Transverse colon (tissue), 4 donors: ENCODE measurements around the gene INO80. TPM values are rescaled to one million over a fixed set of nuclear protein-coding genes. Genes with fewer than 3 reads are reported as not detected.

ENCODE experiments used
- DNase-seq: peaks from one replicate; pipeline ENCODE4 v3.0.0-alpha.2; 2019
- H3K27ac ChIP-seq, 4 donors: fragments of 200-600 bp; sonication (generic); 2 replicates each; pipeline ENCODE4 v1.5.1; 2016 to 2018; ENCODE audit warnings: inconsistent platforms in 4 of 4
- H3K27me3 ChIP-seq: fragments of 200-600 bp; sonication (generic); 2 replicates; pipeline ENCODE4 v1.5.1; 2017; ENCODE audit warnings: inconsistent platforms
- H3K36me3 ChIP-seq, 4 donors: fragments of 200-600 bp; sonication (generic); 2 replicates each; pipeline ENCODE4 v1.5.1; 2017 to 2019; ENCODE audit warnings: inconsistent platforms in 4 of 4
- H3K4me1 ChIP-seq, 4 donors: fragments of 200-600 bp; sonication (generic); 2 replicates each; pipeline ENCODE4 v1.5.1; 2017 to 2020; ENCODE audit warnings: inconsistent platforms in 4 of 4
- H3K4me3 ChIP-seq, 4 donors: fragments of 200-600 bp; sonication (generic); 1 replicate in 1 of 4; 2 replicates in 3 of 4; pipeline versions ENCODE4 v1.5.1 to v1.6.1; 2017 to 2019; ENCODE audit warnings: inconsistent platforms in 4 of 4
- H3K9me3 ChIP-seq, 2 donors: fragments of 200-600 bp; sonication (generic); 2 replicates each; pipeline ENCODE4 v1.5.1; 2017 to 2019; ENCODE audit warnings: inconsistent platforms in 2 of 2
- EP300 ChIP-seq: sonication (generic); formaldehyde crosslinking; IDR thresholded peaks from one replicate; pipeline ENCODE4 v1.6.1; 2017; ENCODE audit warnings: antibody characterized with exemption, low read depth
- POLR2A ChIP-seq: fragments of 450-650 bp; IDR thresholded peaks from one replicate; pipeline ENCODE4 v1.6.1; 2016; ENCODE audit warnings: antibody characterized with exemption, mild to moderate bottlenecking, moderate library complexity
- POLR2AphosphoS5 ChIP-seq, 3 donors: sonication (generic); formaldehyde crosslinking; IDR thresholded peaks; one replicate each; pipeline ENCODE4 v1.6.1; 2016; ENCODE audit warnings: antibody characterized with exemption in 3 of 3
- WGBS, 2 donors: methylation state at CpG; one replicate each; pipeline ENCODE4 v1.1.5; 2018; ENCODE audit warnings: low coverage in 1 of 2; 5-methylcytosine and 5-hydroxymethylcytosine counted together
- in situ Hi-C, 4 donors: fragments of 200-750 bp; cut with MboI; loops; one replicate each; pipeline versions ENCODE4 v1.15.0 to v1.15.1; 2017; ENCODE audit warnings: low sequenced_read_pairs in 3 of 4, low pct_ligation_motif_present in 1 of 4, low pct_unique_long_range_greater_than_20kb in 1 of 4
- intact Hi-C: fragments of 100-400 bp; cut with DNase I; formaldehyde crosslinking; loops from one replicate; pipeline ENCODE4 v1.15.1; 2023; ENCODE audit warnings: low total_unique reads
- total RNA-seq, 4 donors: library from RNA; depleted of rRNA; stranded (reverse); fragments of >200 nt; gene quantifications; one replicate each; pipeline ENCODE4 v1.1.0, GENCODE V29; 2016
- TF ChIP-seq, protein P1 (sequence below), 5 experiments: fragments of 200-600 bp in 3 of 5; fragments of 450-650 bp in 2 of 5; sonication (generic) in 3 of 5; IDR thresholded peaks; 1 replicate in 2 of 5; 2 replicates in 3 of 5; pipeline ENCODE4 v1.5.1; 2016 to 2017; ENCODE audit warnings: antibody characterized with exemption in 5 of 5, inconsistent platforms in 3 of 5, mild to moderate bottlenecking in 2 of 5, moderate library complexity in 1 of 5

Gene INO80
- total RNA-seq, 4 donors from 2014 or later = 21.8 to 69.1 (median 29.8) TPM

DNA sequence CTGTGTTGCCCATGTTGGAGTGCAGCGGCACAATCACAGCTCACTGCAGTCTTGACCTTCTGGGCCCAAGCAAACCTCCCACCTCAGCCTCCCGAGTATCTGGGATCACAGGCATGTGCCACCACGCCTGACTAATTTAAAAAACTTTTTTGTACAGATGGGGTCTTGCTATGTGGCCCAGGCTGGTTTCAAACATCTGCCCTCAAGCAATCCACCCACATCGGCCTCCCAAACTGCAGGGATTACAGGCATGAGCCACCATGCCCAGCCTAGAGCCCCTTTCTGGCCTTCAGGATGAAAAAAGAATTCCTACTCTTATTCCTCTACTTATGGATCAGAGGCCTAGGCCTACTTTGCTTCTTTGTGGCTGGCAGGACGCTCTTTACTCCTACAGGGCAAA is 123.3 kb downstream of the INO80 start:
- Histone ChIP-seq H3K9me3 (no peaks in the 10 kb centered on the region), H3K36me3 (peaks cover 0 to 28% (median 11%) of the 10 kb centered on the region in 4 donors), H3K4me3 (no peak overlapping the region), H3K27me3 (no peaks in the 10 kb centered on the region), H3K4me1 (peaks cover 0 to 13% (median 3%) of the 10 kb centered on the region in 4 donors), H3K27ac (peak overlapping the region in 2 of 4 donors; percentile 21 to 31)
- intact Hi-C loops (no loop called here), in situ Hi-C loops (no loop called here)
- TF ChIP-seq POLR2A = no peak
- no peak for TF ChIP-seq POLR2AphosphoS5 (IDR thresholded peaks at IDR 0.05)
- TF ChIP-seq, protein P1, sequence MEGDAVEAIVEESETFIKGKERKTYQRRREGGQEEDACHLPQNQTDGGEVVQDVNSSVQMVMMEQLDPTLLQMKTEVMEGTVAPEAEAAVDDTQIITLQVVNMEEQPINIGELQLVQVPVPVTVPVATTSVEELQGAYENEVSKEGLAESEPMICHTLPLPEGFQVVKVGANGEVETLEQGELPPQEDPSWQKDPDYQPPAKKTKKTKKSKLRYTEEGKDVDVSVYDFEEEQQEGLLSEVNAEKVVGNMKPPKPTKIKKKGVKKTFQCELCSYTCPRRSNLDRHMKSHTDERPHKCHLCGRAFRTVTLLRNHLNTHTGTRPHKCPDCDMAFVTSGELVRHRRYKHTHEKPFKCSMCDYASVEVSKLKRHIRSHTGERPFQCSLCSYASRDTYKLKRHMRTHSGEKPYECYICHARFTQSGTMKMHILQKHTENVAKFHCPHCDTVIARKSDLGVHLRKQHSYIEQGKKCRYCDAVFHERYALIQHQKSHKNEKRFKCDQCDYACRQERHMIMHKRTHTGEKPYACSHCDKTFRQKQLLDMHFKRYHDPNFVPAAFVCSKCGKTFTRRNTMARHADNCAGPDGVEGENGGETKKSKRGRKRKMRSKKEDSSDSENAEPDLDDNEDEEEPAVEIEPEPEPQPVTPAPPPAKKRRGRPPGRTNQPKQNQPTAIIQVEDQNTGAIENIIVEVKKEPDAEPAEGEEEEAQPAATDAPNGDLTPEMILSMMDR (IDR thresholded peaks at IDR 0.05) = no peak
- TF ChIP-seq EP300 = no peak
- WGBS, 2 donors = 79% methylated on average over 4 to 5 of the region's 5 CpGs
- DNase-seq = no peak

DNA sequence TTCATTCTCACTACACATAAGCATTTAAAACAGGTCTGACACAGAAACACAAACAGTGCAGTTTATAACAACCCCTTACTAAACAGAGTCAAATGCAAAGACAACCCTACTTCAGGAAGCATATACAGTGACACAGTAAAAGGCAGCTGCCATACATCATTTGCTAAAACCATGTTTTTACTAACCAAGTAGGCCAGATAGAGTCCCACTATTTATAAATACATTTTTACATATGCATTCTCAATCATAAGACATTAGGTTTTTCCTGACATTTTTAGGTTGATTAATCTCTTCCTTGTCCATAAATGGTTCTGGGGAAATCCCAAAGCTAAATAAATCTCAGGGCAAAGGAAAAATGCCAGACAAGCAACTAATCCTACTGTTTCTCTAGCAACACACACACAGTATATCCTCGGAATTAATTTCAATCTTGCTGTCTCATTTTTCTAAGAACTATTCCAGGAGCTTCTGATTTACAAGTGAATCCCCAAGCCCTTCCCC is 123.8 kb downstream of the INO80 start:
- in situ Hi-C loops = no loop called here
- H3K4me1 ChIP-seq = peaks cover 0 to 13% (median 3%) of the 10 kb centered on the region in 4 donors
- intact Hi-C loops = no loop called here
- H3K36me3 ChIP-seq = peaks cover 0 to 32% (median 11%) of the 10 kb centered on the region in 4 donors
- 30 to 57% methylated on average over 1 of the region's 1 CpG for WGBS, 2 donors
- H3K27ac ChIP-seq = peak overlapping the region in 1 of 4 donors; percentile 31
- H3K9me3 ChIP-seq = no peaks in the 10 kb centered on the region
- TF ChIP-seq, protein P1 (IDR thresholded peaks at IDR 0.05) = no peak
- no peaks in the 10 kb centered on the region for H3K27me3 ChIP-seq
- no peak for DNase-seq
- H3K4me3 ChIP-seq = no peak overlapping the region

DNA sequence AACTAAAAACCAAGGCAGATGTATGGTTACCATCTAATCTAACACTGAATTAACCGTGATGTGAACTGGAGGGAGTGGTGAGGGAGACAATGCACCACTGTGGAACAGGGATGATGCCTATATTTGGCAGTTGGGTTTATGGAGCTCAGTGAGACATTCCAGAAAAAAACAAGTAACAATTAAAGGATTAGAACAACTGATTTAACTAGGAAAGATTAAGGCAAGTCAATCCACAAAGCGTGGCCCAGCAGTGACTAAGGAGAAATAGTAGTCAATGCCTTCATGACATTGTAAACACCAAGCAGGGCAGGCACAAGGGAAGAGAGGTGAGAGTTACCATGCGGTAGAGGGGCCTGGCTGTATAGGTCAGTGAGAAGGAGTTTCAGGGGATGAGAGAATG is 124.7 kb downstream of the INO80 start:
- peaks cover 0 to 13% (median 3%) of the 10 kb centered on the region in 4 donors for H3K4me1 ChIP-seq
- no peak overlapping the region for H3K4me3 ChIP-seq
- TF ChIP-seq, protein P1 (IDR thresholded peaks at IDR 0.05) = no peak
- no peak for TF ChIP-seq POLR2A
- TF ChIP-seq POLR2AphosphoS5 (IDR thresholded peaks at IDR 0.05) = no peak
- TF ChIP-seq EP300 = no peak
- peaks cover 0 to 32% (median 11%) of the 10 kb centered on the region in 4 donors for H3K36me3 ChIP-seq
- no peak overlapping the region for H3K27ac ChIP-seq
- no peak for DNase-seq
- H3K9me3 ChIP-seq = no peaks in the 10 kb centered on the region
- H3K27me3 ChIP-seq = no peaks in the 10 kb centered on the region
- in situ Hi-C loops = no loop called here
- WGBS, 2 donors = 60 to 75% methylated on average over 3 of the region's 3 CpGs
- intact Hi-C loops = no loop called here

DNA sequence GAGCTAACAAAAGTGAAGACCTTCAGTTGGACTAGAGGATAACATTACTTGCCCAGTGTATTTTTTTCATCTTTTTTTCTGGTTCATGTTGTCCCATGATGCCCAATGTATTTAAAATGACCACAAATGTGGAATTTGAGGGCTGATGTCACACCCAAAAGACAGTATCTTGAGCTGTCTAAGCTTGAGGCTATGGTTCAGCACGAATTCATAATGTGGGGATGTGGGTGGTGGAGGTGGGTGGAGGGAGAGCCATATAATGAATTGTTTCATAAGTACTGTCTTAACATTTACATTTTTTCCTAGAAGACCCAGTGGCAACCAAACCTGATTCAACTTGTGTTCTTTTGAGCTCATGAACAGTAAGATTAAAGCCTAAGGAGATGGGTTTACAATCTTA is 125.3 kb downstream of the INO80 start:
- Histone ChIP-seq H3K27me3 (no peaks in the 10 kb centered on the region), H3K36me3 (peaks cover 0 to 32% (median 10%) of the 10 kb centered on the region in 4 donors), H3K27ac (no peak overlapping the region), H3K9me3 (no peaks in the 10 kb centered on the region), H3K4me3 (no peak overlapping the region), H3K4me1 (peaks cover 0 to 13% (median 3%) of the 10 kb centered on the region in 4 donors)
- in situ Hi-C loops = no loop called here
- WGBS, 2 donors = 0% methylated on average over 1 of the region's 1 CpG
- DNase-seq = no peak
- TF ChIP-seq POLR2A = no peak
- no peak for TF ChIP-seq EP300
- TF ChIP-seq, protein P1 (IDR thresholded peaks at IDR 0.05) = no peak
- TF ChIP-seq POLR2AphosphoS5 (IDR thresholded peaks at IDR 0.05) = no peak
- intact Hi-C loops = no loop called here
